A673 (cell line): Measurements from ENCODE around the gene SHISA7.

Source experiments
- CTCF ChIP-seq: fragments of 300-800, 200-600 bp; sonication (generic); conservative IDR thresholded peaks from 2 replicates; pipeline ENCODE4 v1.5.1; 2017; ENCODE audit warnings: low read depth, mild to moderate bottlenecking, antibody characterized with exemption, low read length, moderate library complexity, mixed read lengths
- EZH2 ChIP-seq: fragments of 200-600 bp; sonication (generic); IDR thresholded peaks from 2 replicates; pipeline ENCODE4 v1.6.1; 2017; ENCODE audit warnings: borderline replicate concordance, low read depth, mild to moderate bottlenecking, mixed read lengths, antibody characterized with exemption, low read length; ENCODE audit not compliant: poor library complexity, severe bottlenecking

GRCh38 chr19:55483706-55484592, 40.8 kb upstream of the SHISA7 start:
- TF ChIP-seq CTCF (no peak), EZH2 (no peak)
